GM21360 (cell line): ENCODE results near the gene RPL10.
"Not testable (repeated sequence)": the region's sequence is repeated elsewhere in the genome, so short reads cannot be mapped to it uniquely, and the experiment has no call there.

ENCODE experiments used
- ATAC-seq: cut with Tn5 transposase; IDR thresholded peaks from one replicate; pipeline ENCODE4 v1.9.1; 2021; ENCODE audit warnings: mild to moderate bottlenecking, moderate library complexity; ENCODE audit not compliant: unreplicated experiment

The RPL10 gene

GRCh38 chrX:154375156-154375504 lies 23.0 kb upstream of the RPL10 start:
- ATAC-seq: no peak

GRCh38 chrX:154376774-154377173 lies 21.4 kb upstream of the RPL10 start:
- no peak for ATAC-seq

- ATAC-seq: peak; percentile 0
Observed at GRCh38 chrX:154378059-154378798, 19.9 kb upstream of the RPL10 start.

- peak; percentile 78 for ATAC-seq
Observed at GRCh38 chrX:154378799-154379568, 19.2 kb upstream of the RPL10 start, which contains the start of gene EMD. TSS of gene EMD (plus strand) at chrX:154379295. CDS start at chrX:154379485, 190 bp downstream.

- ATAC-seq: no peak
Observed at GRCh38 chrX:154379569-154379951, 18.6 kb upstream of the RPL10 start.

GRCh38 chrX:154380153-154380552 lies 18.0 kb upstream of the RPL10 start:
- no peak for ATAC-seq

- no peak for ATAC-seq
Observed at GRCh38 chrX:154380787-154381186, 17.4 kb upstream of the RPL10 start.

GRCh38 chrX:154381271-154381670 lies 16.9 kb upstream of the RPL10 start:
- ATAC-seq: no peak

GRCh38 chrX:154382483-154383069 lies 15.6 kb upstream of the RPL10 start:
- no peak for ATAC-seq

- no peak for ATAC-seq
Observed at GRCh38 chrX:154383359-154384283, 14.6 kb upstream of the RPL10 start.

- ATAC-seq: no peak
Observed at GRCh38 chrX:154384284-154384892, 13.8 kb upstream of the RPL10 start.

GRCh38 chrX:154388094-154388493 lies 10.1 kb upstream of the RPL10 start:
- ATAC-seq: peak; percentile 27

- ATAC-seq: not testable (repeated sequence)
Observed at GRCh38 chrX:154388649-154389048, 9.5 kb upstream of the RPL10 start.

GRCh38 chrX:154389812-154390747 lies 8.1 kb upstream of the RPL10 start:
- peak; percentile 65 for ATAC-seq

GRCh38 chrX:154396363-154396762 lies 1.8 kb upstream of the RPL10 start:
- ATAC-seq: not testable (repeated sequence)

GRCh38 chrX:154396973-154397887 lies 947 bp upstream of the RPL10 start:
- peak; percentile 37 for ATAC-seq

- ATAC-seq: peak; percentile 28
Observed at GRCh38 chrX:154398668-154399526, 720 bp downstream of the RPL10 start.
